ENCODE results near the gene SFTPA2.
"Not testable (repeated sequence)": the region's sequence is repeated elsewhere in the genome, so short reads cannot be mapped to it uniquely, and the experiment has no call there.

Gene SFTPA2

DNA sequence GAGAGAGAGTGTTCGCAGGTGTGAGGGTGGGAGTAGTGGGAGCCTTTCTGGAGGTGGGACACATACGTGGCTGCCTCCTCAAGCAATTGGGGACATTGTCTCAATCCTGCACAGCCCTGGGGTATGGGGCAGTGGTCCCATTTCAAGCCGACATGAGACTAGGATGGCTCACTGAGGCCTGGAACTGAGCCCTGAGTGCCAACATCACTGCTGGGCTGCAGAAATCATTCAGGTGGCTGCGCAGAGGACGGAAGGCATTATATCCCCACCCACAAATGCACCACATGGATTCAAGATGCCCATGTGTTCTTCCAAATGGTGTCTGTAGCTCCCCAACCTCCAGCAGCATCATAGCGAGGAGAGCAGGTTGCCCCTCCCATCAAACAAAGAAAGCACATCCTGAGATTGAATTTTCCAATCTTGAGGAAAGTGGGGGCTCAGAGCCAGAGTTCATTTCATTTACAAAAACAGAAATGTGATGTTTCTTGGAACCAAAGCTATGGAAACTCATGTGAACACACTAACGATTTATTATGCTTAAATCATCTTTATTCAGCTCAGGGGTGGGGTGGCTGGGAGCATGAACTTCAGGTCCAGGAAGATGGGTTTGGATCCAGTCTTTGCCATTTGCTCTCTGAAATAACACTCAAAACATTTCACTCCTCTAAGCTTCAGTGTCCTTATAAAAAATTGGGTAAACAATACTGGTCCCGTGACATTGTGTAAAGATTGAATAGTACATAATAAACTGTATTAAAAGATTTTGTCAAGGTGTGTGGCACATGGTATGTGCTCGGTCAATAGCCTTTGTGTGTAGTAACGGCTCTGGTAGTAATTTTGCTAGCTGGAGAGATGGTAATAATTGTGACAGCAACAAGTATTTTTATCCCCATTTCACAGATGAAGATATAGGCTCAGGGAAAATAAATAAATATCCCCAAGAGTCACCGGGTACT is 4.6 kb downstream of the SFTPA2 start:
- Histone ChIP-seq H2AK5ac (ENCODE audit: low read length) (no peak overlapping the region), H2BK5ac (ENCODE audit: low read depth, low read length, poor library complexity) (no peak overlapping the region), H3K4ac (ENCODE audit: low read depth, low read length) (no peak overlapping the region), H3K4me2 (ENCODE audit: low read length) (no peak overlapping the region), H3K36me3 (ENCODE audit: control insufficient read depth in 1 of 2, insufficient read depth in 2 of 2, low read length in 2 of 2) (no peaks in the 10 kb centered on the region), H2AFZ (ENCODE audit: insufficient read depth, low read length, poor library complexity) (no peak overlapping the region), H2BK120ac (ENCODE audit: insufficient read depth, low read length, poor library complexity) (no peak overlapping the region), H4K91ac (ENCODE audit: low read depth, low read length) (no peak overlapping the region), H3K4me1 (ENCODE audit: control insufficient read depth in 1 of 2, insufficient read depth in 2 of 2, low read length in 2 of 2) (no peaks in the 10 kb centered on the region), H2BK12ac (ENCODE audit: low read length) (no peak overlapping the region), H3K4me3 (ENCODE audit: low read depth, low read length) (no peak overlapping the region), H4K12ac (ENCODE audit: low read depth, low read length) (no peak overlapping the region), H3K23ac (ENCODE audit: low read length) (no peak overlapping the region), H3K27ac (ENCODE audit: low read depth, low read length) (no peak overlapping the region), H4K8ac (ENCODE audit: low read depth, low read length) (no peak overlapping the region), H3K79me1 (ENCODE audit: low read length) (no peaks in the 10 kb centered on the region), H3K79me2 (ENCODE audit: control insufficient read depth, insufficient read depth, low read length, poor library complexity) (no peaks in the 10 kb centered on the region), H3K18ac (ENCODE audit: low read length) (no peak overlapping the region), H3K14ac (ENCODE audit: low read length) (no peak overlapping the region), H3K9me3 (ENCODE audit: insufficient read depth, low read depth, low read length) (peaks cover 1% of the 10 kb centered on the region), H3K27me3 (ENCODE audit: insufficient read depth, low read length) (no peaks in the 10 kb centered on the region), H3K9ac (ENCODE audit: low read length) (no peak overlapping the region)
- no CpG with 5 or more reads among the region's 11 CpGs for WGBS (ENCODE audit: extremely low coverage, insufficient coverage, insufficient read length)
- DNase-seq, result no peak

DNA sequence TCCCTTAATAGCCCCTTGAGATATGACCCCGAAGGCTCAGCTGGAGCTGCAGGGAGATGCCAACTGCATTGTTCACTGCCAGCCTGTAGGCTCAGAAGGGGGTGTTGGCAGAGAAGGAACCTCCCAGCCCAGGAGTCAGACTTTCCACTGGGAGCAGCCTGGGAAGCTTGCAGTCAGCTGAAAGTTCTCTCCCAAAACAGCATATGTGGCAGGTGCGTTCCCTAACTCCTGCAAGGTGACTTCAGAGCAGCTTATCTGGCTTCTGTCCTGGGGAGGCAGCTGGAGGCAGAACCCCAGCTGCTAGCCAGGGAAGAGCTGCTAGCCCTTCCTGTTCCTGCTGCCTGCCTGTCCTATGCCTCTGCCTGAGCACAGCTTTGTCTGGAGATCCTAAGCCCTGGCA is 8.1 kb downstream of the SFTPA2 start:
- Histone ChIP-seq H3K4me3 (ENCODE audit: low read depth, low read length) (no peak overlapping the region), H2BK12ac (ENCODE audit: low read length) (no peak overlapping the region), H3K9me3 (ENCODE audit: insufficient read depth, low read depth, low read length) (no peaks in the 10 kb centered on the region), H3K27ac (ENCODE audit: low read depth, low read length) (no peak overlapping the region), H3K4me2 (ENCODE audit: low read length) (no peak overlapping the region), H3K14ac (ENCODE audit: low read length) (no peak overlapping the region), H3K4me1 (ENCODE audit: control insufficient read depth in 1 of 2, insufficient read depth in 2 of 2, low read length in 2 of 2) (no peaks in the 10 kb centered on the region), H4K8ac (ENCODE audit: low read depth, low read length) (no peak overlapping the region), H3K79me2 (ENCODE audit: control insufficient read depth, insufficient read depth, low read length, poor library complexity) (no peaks in the 10 kb centered on the region), H3K79me1 (ENCODE audit: low read length) (no peaks in the 10 kb centered on the region), H3K18ac (ENCODE audit: low read length) (no peak overlapping the region), H2BK120ac (ENCODE audit: insufficient read depth, low read length, poor library complexity) (no peak overlapping the region), H3K9ac (ENCODE audit: low read length) (no peak overlapping the region), H2AK5ac (ENCODE audit: low read length) (no peak overlapping the region), H2AFZ (ENCODE audit: insufficient read depth, low read length, poor library complexity) (no peak overlapping the region), H3K4ac (ENCODE audit: low read depth, low read length) (no peak overlapping the region), H3K36me3 (ENCODE audit: control insufficient read depth in 1 of 2, insufficient read depth in 2 of 2, low read length in 2 of 2) (no peaks in the 10 kb centered on the region), H4K12ac (ENCODE audit: low read depth, low read length) (no peak overlapping the region), H3K27me3 (ENCODE audit: insufficient read depth, low read length) (no peaks in the 10 kb centered on the region), H4K91ac (ENCODE audit: low read depth, low read length) (no peak overlapping the region), H3K23ac (ENCODE audit: low read length) (no peak overlapping the region), H2BK5ac (ENCODE audit: low read depth, low read length, poor library complexity) (no peak overlapping the region)
- no CpG with 5 or more reads among the region's 2 CpGs for WGBS (ENCODE audit: extremely low coverage, insufficient coverage, insufficient read length)
- DNase-seq, result no peak

DNA sequence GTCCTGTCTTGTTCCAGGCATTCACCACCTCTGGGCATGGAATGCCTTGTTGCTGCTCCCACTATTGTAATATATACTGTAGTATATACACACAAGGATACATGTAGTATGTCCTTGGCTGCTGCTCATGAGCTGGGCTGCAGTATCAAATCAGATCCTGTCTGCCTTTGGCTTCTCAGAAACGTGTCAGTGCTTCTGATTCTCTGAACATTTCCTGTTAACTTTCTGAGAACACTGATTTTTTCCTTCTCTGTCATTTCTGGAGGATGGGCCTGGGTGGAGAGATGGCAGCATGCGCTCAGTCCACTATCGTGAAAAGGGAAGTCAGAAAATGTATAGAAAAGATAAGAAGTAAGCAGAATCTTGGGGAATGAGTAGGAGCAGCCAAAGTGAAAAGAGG is 12.2 kb downstream of the SFTPA2 start:
- no peak overlapping the region for H3K4me3 ChIP-seq (ENCODE audit: low read depth, low read length)
- no peak overlapping the region for H4K12ac ChIP-seq (ENCODE audit: low read depth, low read length)
- no peak overlapping the region for H4K91ac ChIP-seq (ENCODE audit: low read depth, low read length)
- H3K4ac ChIP-seq (ENCODE audit: low read depth, low read length), result no peak overlapping the region
- no peak overlapping the region for H2BK12ac ChIP-seq (ENCODE audit: low read length)
- H3K27ac ChIP-seq (ENCODE audit: low read depth, low read length), result no peak overlapping the region
- H2AK5ac ChIP-seq (ENCODE audit: low read length), result no peak overlapping the region
- no CpG with 5 or more reads among the region's 3 CpGs for WGBS (ENCODE audit: extremely low coverage, insufficient coverage, insufficient read length)
- H3K14ac ChIP-seq (ENCODE audit: low read length), result no peak overlapping the region
- no peaks in the 10 kb centered on the region for H3K79me2 ChIP-seq (ENCODE audit: control insufficient read depth, insufficient read depth, low read length, poor library complexity)
- no peak overlapping the region for H4K8ac ChIP-seq (ENCODE audit: low read depth, low read length)
- no peak for DNase-seq
- H3K4me1 ChIP-seq (ENCODE audit: control insufficient read depth in 1 of 2, insufficient read depth in 2 of 2, low read length in 2 of 2), result no peaks in the 10 kb centered on the region
- no peak overlapping the region for H3K4me2 ChIP-seq (ENCODE audit: low read length)
- no peaks in the 10 kb centered on the region for H3K79me1 ChIP-seq (ENCODE audit: low read length)
- H3K36me3 ChIP-seq (ENCODE audit: control insufficient read depth in 1 of 2, insufficient read depth in 2 of 2, low read length in 2 of 2), result no peaks in the 10 kb centered on the region
- no peak overlapping the region for H3K9ac ChIP-seq (ENCODE audit: low read length)
- H2AFZ ChIP-seq (ENCODE audit: insufficient read depth, low read length, poor library complexity), result no peak overlapping the region
- no peak overlapping the region for H2BK120ac ChIP-seq (ENCODE audit: insufficient read depth, low read length, poor library complexity)
- no peak overlapping the region for H2BK5ac ChIP-seq (ENCODE audit: low read depth, low read length, poor library complexity)
- H3K27me3 ChIP-seq (ENCODE audit: insufficient read depth, low read length), result no peaks in the 10 kb centered on the region
- H3K23ac ChIP-seq (ENCODE audit: low read length), result no peak overlapping the region
- H3K18ac ChIP-seq (ENCODE audit: low read length), result no peak overlapping the region
- H3K9me3 ChIP-seq (ENCODE audit: insufficient read depth, low read depth, low read length), result no peaks in the 10 kb centered on the region

DNA sequence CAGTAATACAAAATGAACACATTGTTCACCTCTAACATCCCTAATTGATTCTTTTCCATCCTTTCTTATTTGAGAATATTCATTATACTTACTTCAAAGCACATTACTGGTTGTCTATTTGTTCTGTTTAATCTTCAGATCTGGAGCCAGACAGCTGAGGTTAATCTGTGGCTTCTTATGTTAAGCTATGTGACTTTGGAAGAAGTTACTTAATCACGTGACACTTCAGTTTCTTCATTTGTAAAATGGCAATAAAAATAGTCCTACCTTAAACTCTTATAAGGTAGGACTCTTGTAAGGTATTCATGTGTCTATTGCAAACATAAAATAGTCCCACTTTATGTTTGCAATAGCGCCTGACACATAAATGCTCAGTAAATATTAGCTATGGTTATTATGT is 13.1 kb downstream of the SFTPA2 start:
- H3K4me1 ChIP-seq (ENCODE audit: control insufficient read depth in 1 of 2, insufficient read depth in 2 of 2, low read length in 2 of 2); H2AK5ac ChIP-seq (ENCODE audit: low read length); H3K18ac ChIP-seq (ENCODE audit: low read length); H2BK12ac ChIP-seq (ENCODE audit: low read length); H3K36me3 ChIP-seq (ENCODE audit: control insufficient read depth in 1 of 2, insufficient read depth in 2 of 2, low read length in 2 of 2); H3K4me3 ChIP-seq (ENCODE audit: low read depth, low read length); H3K27ac ChIP-seq (ENCODE audit: low read depth, low read length); H3K79me1 ChIP-seq (ENCODE audit: low read length); H2AFZ ChIP-seq (ENCODE audit: insufficient read depth, low read length, poor library complexity); H3K4me2 ChIP-seq (ENCODE audit: low read length); H2BK5ac ChIP-seq (ENCODE audit: low read depth, low read length, poor library complexity); H4K12ac ChIP-seq (ENCODE audit: low read depth, low read length); H3K9me3 ChIP-seq (ENCODE audit: insufficient read depth, low read depth, low read length); H3K14ac ChIP-seq (ENCODE audit: low read length); H4K91ac ChIP-seq (ENCODE audit: low read depth, low read length); H2BK120ac ChIP-seq (ENCODE audit: insufficient read depth, low read length, poor library complexity); H3K27me3 ChIP-seq (ENCODE audit: insufficient read depth, low read length); H3K9ac ChIP-seq (ENCODE audit: low read length); H3K23ac ChIP-seq (ENCODE audit: low read length); H3K79me2 ChIP-seq (ENCODE audit: control insufficient read depth, insufficient read depth, low read length, poor library complexity); H3K4ac ChIP-seq (ENCODE audit: low read depth, low read length); DNase-seq; H4K8ac ChIP-seq (ENCODE audit: low read depth, low read length): not testable (repeated sequence)
- no CpG with 5 or more reads among the region's 2 CpGs for WGBS (ENCODE audit: extremely low coverage, insufficient coverage, insufficient read length)
